D721Med (cell line): ENCODE data around the gene FBXO24.

Experiments used
- DNase-seq: peaks from one replicate; pipeline ENCODE4 v3.0.0; 2011; ENCODE audit warnings: low spot score; ENCODE audit not compliant: insufficient read length
- FAIRE-seq: peaks from 2 replicates; lab custom pipeline; 2011; peaks lifted over from hg19 to GRCh38; lab: Jason Lieb, UNC
- CTCF ChIP-seq: IDR thresholded peaks from 2 replicates; pipeline ENCODE4 v1.5.1; 2012; ENCODE audit warnings: mild to moderate bottlenecking, control low read depth; ENCODE audit not compliant: insufficient read depth; ENCODE audit errors: missing control alignments

The FBXO24 gene

GRCh38 chr7:100567751-100568175, 18.4 kb upstream of the FBXO24 start:
- FAIRE-seq (no peak), DNase-seq (no peak)
- no peak for TF ChIP-seq CTCF

- FAIRE-seq (no peak), DNase-seq (no peak)
- no peak for TF ChIP-seq CTCF
These were observed 17.8 kb upstream of the FBXO24 start for GRCh38 chr7:100568176-100568895.

- no peak for DNase-seq
- no peak for FAIRE-seq
- no peak for TF ChIP-seq CTCF
These were observed 17.0 kb upstream of the FBXO24 start for GRCh38 chr7:100568896-100569844.

GRCh38 chr7:100570954-100571828, 14.9 kb upstream of the FBXO24 start:
- no peak for FAIRE-seq
- no peak for DNase-seq
- TF ChIP-seq CTCF, result no peak

GRCh38 chr7:100571829-100572116, 14.4 kb upstream of the FBXO24 start:
- no peak for TF ChIP-seq CTCF
- no peak for DNase-seq
- FAIRE-seq, result no peak

- FAIRE-seq, result no peak
- no peak for TF ChIP-seq CTCF
- DNase-seq, result no peak
These were observed 13.7 kb upstream of the FBXO24 start for GRCh38 chr7:100572281-100572948.
